AG04449 (cell line): ENCODE results near the gene FCAR.
"Not testable (repeated sequence)": the region's sequence is repeated elsewhere in the genome, so short reads cannot be mapped to it uniquely, and the experiment has no call there.

Experiments
- CTCF ChIA-PET: fragments of 350-600 bp; formaldehyde crosslinking; extraction: SDS; loops from one replicate; lab custom pipeline; 2021; ENCODE audit warnings: antibody characterized with exemption; lab: Yijun Ruan, JAX
- POLR2A ChIA-PET: fragments of 400-600, 350-600 bp; formaldehyde crosslinking; extraction: SDS; loops from one replicate; lab custom pipeline; 2020; ENCODE audit warnings: antibody characterized with exemption, inconsistent platforms; lab: Yijun Ruan, JAX
- DNase-seq: peaks from one replicate; pipeline ENCODE4 v3.0.0-alpha.2; 2010; ENCODE audit warnings: low read depth, low spot score
- H3K4me3 ChIP-seq: 2 replicates; pipeline ENCODE4 v1.5.1; 2011; ENCODE audit warnings: low read depth, mild to moderate bottlenecking, control low read depth, low read length
- TF ChIP-seq, protein P1 (sequence below): IDR thresholded peaks from one replicate; pipeline ENCODE4 v1.5.1; 2011; ENCODE audit warnings: mild to moderate bottlenecking, moderate library complexity, low read length, control low read depth, inconsistent platforms; ENCODE audit not compliant: insufficient read depth; ENCODE audit errors: missing control alignments

Gene FCAR

DNA sequence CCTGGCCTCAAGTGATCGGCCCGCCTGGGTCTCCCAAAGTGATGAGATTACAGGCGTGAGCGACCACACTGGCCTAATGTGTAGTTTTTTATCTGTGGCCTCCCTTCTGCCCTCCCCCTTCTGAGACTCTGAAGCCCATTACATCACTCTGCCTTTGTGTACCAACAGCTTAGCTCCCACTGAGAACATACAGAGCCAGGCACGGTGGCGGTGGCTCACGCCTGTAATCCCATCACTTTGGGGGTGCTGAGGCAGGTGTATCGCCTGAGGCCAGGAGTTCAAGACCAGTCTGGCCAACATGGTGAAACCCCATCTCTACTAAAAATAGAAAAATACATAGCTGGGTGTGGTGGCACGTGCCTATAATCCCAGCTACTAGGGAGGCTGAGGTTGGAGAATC lies 44.5 kb downstream of the FCAR start:
- TF ChIP-seq, protein P1, sequence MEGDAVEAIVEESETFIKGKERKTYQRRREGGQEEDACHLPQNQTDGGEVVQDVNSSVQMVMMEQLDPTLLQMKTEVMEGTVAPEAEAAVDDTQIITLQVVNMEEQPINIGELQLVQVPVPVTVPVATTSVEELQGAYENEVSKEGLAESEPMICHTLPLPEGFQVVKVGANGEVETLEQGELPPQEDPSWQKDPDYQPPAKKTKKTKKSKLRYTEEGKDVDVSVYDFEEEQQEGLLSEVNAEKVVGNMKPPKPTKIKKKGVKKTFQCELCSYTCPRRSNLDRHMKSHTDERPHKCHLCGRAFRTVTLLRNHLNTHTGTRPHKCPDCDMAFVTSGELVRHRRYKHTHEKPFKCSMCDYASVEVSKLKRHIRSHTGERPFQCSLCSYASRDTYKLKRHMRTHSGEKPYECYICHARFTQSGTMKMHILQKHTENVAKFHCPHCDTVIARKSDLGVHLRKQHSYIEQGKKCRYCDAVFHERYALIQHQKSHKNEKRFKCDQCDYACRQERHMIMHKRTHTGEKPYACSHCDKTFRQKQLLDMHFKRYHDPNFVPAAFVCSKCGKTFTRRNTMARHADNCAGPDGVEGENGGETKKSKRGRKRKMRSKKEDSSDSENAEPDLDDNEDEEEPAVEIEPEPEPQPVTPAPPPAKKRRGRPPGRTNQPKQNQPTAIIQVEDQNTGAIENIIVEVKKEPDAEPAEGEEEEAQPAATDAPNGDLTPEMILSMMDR, result no peak
- DNase-seq, result no peak
- no peak overlapping the region for H3K4me3 ChIP-seq
- POLR2A ChIA-PET, result no interaction called here
- CTCF ChIA-PET, result interaction anchor here (0.6 kb wide), 1 partner anchor 9 kb away, joined by 3 read pairs; no protein-coding TSS in a partner anchor

DNA sequence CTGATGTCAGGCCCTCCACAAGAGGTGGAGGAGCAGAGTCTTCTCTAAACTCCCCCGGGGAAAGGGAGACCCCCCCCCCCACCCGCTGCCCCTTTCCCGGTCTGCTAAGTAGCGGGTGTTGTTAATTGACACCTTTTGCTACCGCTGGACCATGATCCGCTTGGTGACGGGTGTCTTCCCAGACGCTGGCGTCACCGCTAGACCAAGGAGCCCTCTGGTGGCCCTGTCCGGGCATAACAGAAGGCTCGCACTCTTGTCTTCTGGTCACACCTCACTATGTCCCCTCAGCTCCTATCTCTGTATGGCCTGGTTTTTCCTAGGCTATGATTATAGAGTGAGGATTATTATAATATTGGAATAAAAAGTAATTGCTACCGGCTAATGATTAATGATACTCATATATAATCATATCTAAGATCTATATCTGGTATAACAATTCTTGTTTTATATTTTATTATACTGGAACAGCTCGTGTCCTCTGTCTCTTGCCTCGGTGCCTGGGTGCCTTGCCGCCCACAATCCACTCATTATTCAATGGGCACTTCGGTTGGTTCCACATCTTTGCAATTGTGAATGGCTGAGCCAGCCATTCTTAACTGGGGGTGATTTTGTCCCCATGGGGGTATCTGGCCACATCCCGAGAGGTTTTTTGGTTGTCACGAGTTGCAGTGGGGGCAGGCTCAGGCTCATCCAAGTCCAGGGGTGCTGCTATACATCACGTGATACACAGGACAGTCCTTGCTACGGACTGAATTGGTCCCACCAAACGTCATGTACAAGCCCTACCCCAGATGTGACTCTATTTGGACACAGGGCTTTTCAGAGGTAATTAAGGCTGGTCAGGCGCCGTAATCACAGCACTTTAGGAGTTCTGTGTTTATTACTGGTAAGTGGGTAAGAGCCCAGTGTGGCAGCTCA lies 45.9 kb downstream of the FCAR start:
- POLR2A ChIA-PET, H3K4me3 ChIP-seq, DNase-seq, CTCF ChIA-PET: not testable (repeated sequence)

DNA sequence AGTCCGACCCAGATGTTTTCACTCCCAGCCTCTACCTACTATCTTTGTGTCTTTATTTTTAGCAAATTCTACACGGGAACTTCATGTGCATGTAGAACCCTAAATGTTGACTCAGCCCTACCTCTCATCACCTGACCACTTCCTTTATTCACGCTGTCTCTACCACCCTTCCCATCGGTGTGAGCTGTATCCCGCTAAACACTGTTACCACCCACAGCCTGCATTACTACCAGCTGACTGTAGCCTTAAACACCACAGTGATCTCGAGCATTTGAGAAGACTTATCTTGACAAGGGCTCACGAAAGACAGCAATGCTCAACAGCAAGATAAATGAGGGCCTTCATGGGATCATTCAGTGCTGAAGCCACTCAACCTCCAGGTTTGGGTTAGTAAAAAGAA lies 47.0 kb downstream of the FCAR start:
- H3K4me3 ChIP-seq, result no peak overlapping the region
- TF ChIP-seq, protein P1, result no peak
- DNase-seq, result no peak
- CTCF ChIA-PET, result no interaction called here
- POLR2A ChIA-PET, result no interaction called here

DNA sequence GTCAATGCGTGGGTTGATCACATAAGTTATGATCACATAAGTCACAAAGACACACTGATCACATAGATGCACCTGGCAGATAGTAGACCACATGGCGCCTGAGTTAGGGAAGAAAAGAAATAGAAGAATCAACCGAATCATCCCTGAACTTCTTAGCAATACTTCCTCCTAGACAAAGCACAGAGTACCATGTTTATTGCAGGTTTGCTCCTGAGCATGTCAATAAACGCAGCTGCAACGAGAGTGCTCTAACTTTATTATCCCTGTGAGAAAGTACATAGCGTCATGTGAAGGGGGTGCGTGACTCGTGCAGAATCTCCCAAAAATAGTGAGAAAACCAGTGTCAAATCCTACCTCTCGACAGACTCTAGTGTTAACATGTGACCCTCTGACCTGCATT lies 49.2 kb downstream of the FCAR start:
- TF ChIP-seq, protein P1, result no peak
- ChIA-PET POLR2A (no interaction called here), CTCF (no interaction called here)
- no peak overlapping the region for H3K4me3 ChIP-seq
- DNase-seq, result no peak

DNA sequence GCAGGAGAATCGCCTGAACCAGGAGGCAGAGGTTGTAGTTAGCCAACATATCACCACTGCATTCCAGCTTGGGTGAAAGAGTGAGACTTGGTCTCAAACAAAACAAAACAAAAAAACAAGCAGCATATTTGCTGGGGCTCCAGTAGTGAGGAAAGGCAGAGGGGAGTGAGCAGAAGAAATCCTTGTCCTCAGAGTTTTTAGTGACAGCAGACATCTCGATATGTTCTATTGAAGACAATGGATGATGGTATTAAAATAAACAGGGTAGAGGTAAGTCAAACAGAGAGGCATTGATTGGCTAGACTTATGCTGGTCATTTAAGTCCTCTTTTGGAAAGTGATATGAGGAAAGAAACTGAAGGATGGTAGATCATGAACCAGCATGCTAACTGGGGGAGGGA lies 54.3 kb downstream of the FCAR start:
- ChIA-PET POLR2A (no interaction called here), CTCF (no interaction called here)

DNA sequence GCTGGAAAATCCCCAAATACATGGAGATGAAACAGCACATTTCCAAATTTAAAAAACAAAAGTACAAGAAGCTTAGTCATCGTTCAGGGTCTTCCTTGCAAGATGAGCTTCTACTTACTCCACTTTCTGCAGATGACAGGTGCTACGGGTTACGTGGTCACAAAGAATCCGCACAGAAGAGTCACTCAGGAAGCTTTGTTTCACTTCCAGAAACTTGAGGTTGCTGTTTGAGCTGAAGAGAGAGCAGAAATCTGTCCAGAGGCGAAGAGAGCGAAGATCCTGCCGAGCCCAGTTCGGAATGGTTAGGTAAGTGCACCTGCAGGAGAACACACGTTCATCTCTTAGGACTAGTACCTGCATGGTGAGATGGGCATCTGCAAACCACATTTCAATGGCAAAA lies 63.9 kb downstream of the FCAR start:
- H3K4me3 ChIP-seq, result no peak overlapping the region
- no peak for DNase-seq
- ChIA-PET POLR2A (no interaction called here), CTCF (no interaction called here)
- TF ChIP-seq, protein P1, result no peak

More for the DNA sequence above, 54.3 kb downstream of the FCAR start:
- H3K4me3 ChIP-seq, result no peak overlapping the region
- TF ChIP-seq, protein P1, result no peak
- DNase-seq, result no peak
